GM23338 (cell line): ENCODE data around the gene EPHB2. TPM values are rescaled to one million over a fixed set of nuclear protein-coding genes. Genes with fewer than 3 reads are reported as not detected.

ENCODE experiments used
- ATAC-seq: fragments of 200-7000 bp; cut with Tn5 transposase; 3 replicates; pipeline ENCODE4 v1.9.1; 2020
- DNase-seq: peaks from one replicate; pipeline ENCODE4 v3.0.0-alpha.2; 2015; ENCODE audit warnings: low spot score
- H2AFZ ChIP-seq: fragments of 200-600 bp; sonication (generic); 2 replicates; pipeline ENCODE4 v1.8.0; 2016; ENCODE audit warnings: antibody characterized with exemption, mild to moderate bottlenecking, moderate library complexity
- H3F3A ChIP-seq: fragments of 200-600 bp; sonication (generic); replicated peaks from 2 replicates; pipeline ENCODE4 v1.8.0; 2017; ENCODE audit warnings: antibody characterized with exemption, mixed run types, low read depth
- H3K27ac ChIP-seq: fragments of 200-600 bp; sonication (generic); 2 replicates; pipeline ENCODE4 v1.6.1; 2016; ENCODE audit warnings: low read depth
- H3K27me3 ChIP-seq: fragments of 200-600 bp; sonication (generic); 2 replicates; pipeline ENCODE4 v1.8.0; 2016; ENCODE audit warnings: mild to moderate bottlenecking, mixed run types, moderate library complexity; ENCODE audit not compliant: insufficient read depth
- H3K36me3 ChIP-seq: fragments of 200-600 bp; sonication (generic); 2 replicates; pipeline ENCODE4 v1.8.0; 2016; ENCODE audit warnings: mild to moderate bottlenecking; ENCODE audit not compliant: insufficient read depth
- H3K4me1 ChIP-seq: fragments of 200-600 bp; sonication (generic); 2 replicates; pipeline ENCODE4 v1.8.0; 2016; ENCODE audit warnings: mild to moderate bottlenecking, moderate library complexity; ENCODE audit not compliant: insufficient read depth
- H3K4me2 ChIP-seq: fragments of 200-600 bp; sonication (generic); 2 replicates; pipeline ENCODE4 v1.7.1; 2017; ENCODE audit warnings: mixed run types
- H3K4me3 ChIP-seq: fragments of 200-600 bp; sonication (generic); 2 replicates; pipeline ENCODE4 v1.6.1; 2016; ENCODE audit warnings: mixed run types
- H3K79me2 ChIP-seq: fragments of 200-600 bp; sonication (generic); replicated peaks from 2 replicates; pipeline ENCODE4 v1.8.0; 2017; ENCODE audit warnings: mild to moderate bottlenecking; ENCODE audit not compliant: insufficient read depth
- H3K9me2 ChIP-seq: fragments of 200-600 bp; sonication (generic); 2 replicates; pipeline ENCODE4 v1.8.0; 2017; ENCODE audit not compliant: insufficient read depth
- H4K20me1 ChIP-seq: fragments of 200-600 bp; sonication (generic); replicated peaks from 2 replicates; pipeline ENCODE4 v1.8.0; 2017; ENCODE audit warnings: mild to moderate bottlenecking; ENCODE audit not compliant: insufficient read depth
- H3K27ac Mint-ChIP-seq: 2 replicates; pipeline ENCODE4 v1.8.0; 2020; ENCODE audit warnings: inconsistent platforms, mild to moderate bottlenecking, moderate library complexity, mixed read lengths
- H3K27me3 Mint-ChIP-seq: 3 replicates; pipeline ENCODE4 v1.8.0; 2022; ENCODE audit warnings: low read depth, mild to moderate bottlenecking, moderate library complexity, mixed read lengths, inconsistent platforms; ENCODE audit not compliant: insufficient read depth, poor library complexity
- H3K36me3 Mint-ChIP-seq: 3 replicates; pipeline ENCODE4 v1.8.0; 2021; ENCODE audit warnings: low read depth, mild to moderate bottlenecking, inconsistent platforms, moderate library complexity, mixed read lengths
- H3K4me1 Mint-ChIP-seq: 3 replicates; pipeline ENCODE4 v1.8.0; 2020; ENCODE audit warnings: mild to moderate bottlenecking, inconsistent platforms, mixed read lengths
- H3K4me3 Mint-ChIP-seq: 3 replicates; pipeline ENCODE4 v1.8.0; 2021; ENCODE audit warnings: moderate library complexity, mild to moderate bottlenecking, inconsistent platforms, mixed read lengths
- H3K9me3 Mint-ChIP-seq: 3 replicates; pipeline ENCODE4 v1.8.0; 2020; ENCODE audit warnings: moderate library complexity, mild to moderate bottlenecking, inconsistent platforms, mixed read lengths
- CREB1 ChIP-seq: fragments of 250-450 bp; sonication (Bioruptor Pico); IDR thresholded peaks from 2 replicates; pipeline ENCODE4 v1.5.0; 2020; ENCODE audit warnings: low read depth, mild to moderate bottlenecking, moderate library complexity
- EZH2 ChIP-seq: fragments of 200-600 bp; sonication (generic); IDR thresholded peaks from one replicate; pipeline ENCODE4 v1.8.0; 2017; ENCODE audit warnings: antibody characterized with exemption, mild to moderate bottlenecking, low read depth; ENCODE audit not compliant: unreplicated experiment
- EZH2phosphoT487 ChIP-seq: fragments of 200-600 bp; sonication (generic); IDR thresholded peaks from one replicate; pipeline ENCODE4 v1.8.1; 2018; ENCODE audit warnings: antibody characterized with exemption; ENCODE audit not compliant: unreplicated experiment
- JUNB ChIP-seq: IDR thresholded peaks from one replicate; pipeline ENCODE4 v1.6.1; 2016; ENCODE audit warnings: antibody characterized with exemption; ENCODE audit not compliant: unreplicated experiment
- NANOG ChIP-seq: IDR thresholded peaks from 2 replicates; pipeline ENCODE4 v1.6.1; 2016; ENCODE audit warnings: antibody characterized with exemption, borderline replicate concordance
- POLR2AphosphoS5 ChIP-seq: IDR thresholded peaks from 2 replicates; pipeline ENCODE4 v1.6.1; 2016; ENCODE audit warnings: antibody characterized with exemption, low read depth
- REST ChIP-seq: IDR thresholded peaks from one replicate; pipeline ENCODE4 v1.6.1; 2018; ENCODE audit warnings: antibody characterized with exemption; ENCODE audit not compliant: unreplicated experiment
- ZNF114 ChIP-seq: fragments of 250-450 bp; sonication (Bioruptor Pico); IDR thresholded peaks from 2 replicates; pipeline ENCODE4 v1.5.0; 2020; ENCODE audit warnings: mild to moderate bottlenecking, moderate library complexity
- ZNF331 ChIP-seq: fragments of 250-450 bp; sonication (Bioruptor Pico); IDR thresholded peaks from 2 replicates; pipeline ENCODE4 v1.5.0; 2020; ENCODE audit warnings: low read depth, mild to moderate bottlenecking, moderate library complexity
- ZNF462 ChIP-seq: fragments of 250-450 bp; sonication (Bioruptor Pico); IDR thresholded peaks from 2 replicates; pipeline ENCODE4 v1.5.0; 2020; ENCODE audit warnings: mild to moderate bottlenecking, moderate library complexity
- polyA plus RNA-seq: library from polyadenylated mRNA; unstranded; fragments of >200 nt; fragmentation: Nextera tagmentation; extraction: Ambion mirVana; gene quantifications from 2 replicates; pipeline ENCODE4 v1.2.1, GENCODE V29; 2016
- total RNA-seq: library from RNA; depleted of rRNA; stranded (reverse); fragments of >200 nt; shearing (Covaris generic); gene quantifications from 2 replicates; pipeline ENCODE4 v1.2.3, GENCODE V29; 2014

The EPHB2 gene
- total and polyA plus RNA-seq, 2 experiments from 2014 or later, result 4.1 to 20.1 TPM

GRCh38 chr1:22949822-22950331 is 239.2 kb downstream of the EPHB2 start (continued):
- TF ChIP-seq REST, result no peak

GRCh38 chr1:22951796-22952195 is 241.2 kb downstream of the EPHB2 start:
- Histone ChIP-seq H3K4me2 (no peak overlapping the region), H4K20me1 (no peaks in the 10 kb centered on the region), H3K4me1 (no peaks in the 10 kb centered on the region), H3K79me2 (no peaks in the 10 kb centered on the region), H3F3A (peaks cover 5% of the 10 kb centered on the region), H2AFZ (no peak overlapping the region), H3K36me3 (no peaks in the 10 kb centered on the region), H3K27ac (no peak overlapping the region), H3K4me3 (no peak overlapping the region), H3K27me3 (peaks cover 38% of the 10 kb centered on the region), H3K9me2 (no peaks in the 10 kb centered on the region)
- H3K27me3 Mint-ChIP-seq, result peaks cover 40% of the 10 kb centered on the region
- no peaks in the 10 kb centered on the region for H3K36me3 Mint-ChIP-seq
- no peak overlapping the region for H3K27ac Mint-ChIP-seq
- H3K9me3 Mint-ChIP-seq, result no peaks in the 10 kb centered on the region; the same call in 2 of the 3 replicates
- no peak for DNase-seq
- H3K4me1 Mint-ChIP-seq, result no peaks in the 10 kb centered on the region
- ATAC-seq, result no peak
- H3K4me3 Mint-ChIP-seq, result no peak overlapping the region
- TF ChIP-seq EZH2 (no peak), POLR2AphosphoS5 (no peak), ZNF114 (CRISPR knock-in tag) (no peak), ZNF331 (CRISPR knock-in tag) (no peak), REST (no peak), CREB1 (CRISPR knock-in tag) (no peak), EZH2phosphoT487 (no peak), ZNF462 (CRISPR knock-in tag) (no peak), NANOG (no peak), JUNB (no peak)
